K562 (cell line): ENCODE measurements around the gene AKAP7. TPM values are rescaled to one million over a fixed set of nuclear protein-coding genes. Genes with fewer than 3 reads are reported as not detected.

Experiments
- ATAC-seq: fragments of 200-7000 bp; cut with Tn5 transposase; 3 replicates; pipeline ENCODE4 v1.9.1; 2020; ENCODE audit warnings: moderate library complexity
- BruUV-seq: library from RNA; stranded (reverse); fragments of 400-500 nt; replicated peaks from 2 replicates; lab custom pipeline; 2021; lab: Mats Ljungman, UMichigan
- CTCF ChIA-PET: fragments of 300-600 bp; formaldehyde crosslinking; extraction: SDS; loops from one replicate; lab custom pipeline; 2021; ENCODE audit warnings: low intra/inter-chr PET ratio; lab: Yijun Ruan, JAX
- POLR2A ChIA-PET: fragments of 300-600, 350-650 bp; sonication (Branson Sonifier 250); formaldehyde crosslinking; extraction: SDS; loops from one replicate; lab custom pipeline; 2021; ENCODE audit warnings: antibody characterized with exemption, inconsistent platforms; lab: Yijun Ruan, JAX
- DNase-seq, 4 experiments: peaks; one replicate each; pipeline versions ENCODE4 v3.0.0 to v3.0.0-alpha.2; 2011 to 2018; ENCODE audit warnings: low spot score in 3 of 4, mixed read lengths in 3 of 4; ENCODE audit errors: extremely low read depth in 1 of 4
- FAIRE-seq: peaks from 2 replicates; lab custom pipeline; 2011; peaks lifted over from hg19 to GRCh38; lab: Jason Lieb, UNC
- H2AFZ ChIP-seq: 2 replicates; pipeline ENCODE4 v1.6.0; 2011; ENCODE audit warnings: low read depth, low read length, control low read depth, inconsistent platforms
- H3K27ac ChIP-seq: fragments of 200-600 bp; 3 replicates; pipeline ENCODE4 v1.8.0; 2011; ENCODE audit warnings: low read depth, mild to moderate bottlenecking, control low read depth, inconsistent platforms, low read length, moderate library complexity, mixed read lengths; ENCODE audit errors: extremely low read depth
- H3K27me3 ChIP-seq, 2 experiments: fragments of 300-600 bp in 1 of 2; 2 replicates in 1 of 2; 3 replicates in 1 of 2; pipeline versions ENCODE4 v1.6.0 to v1.8.0; 2011; ENCODE audit warnings: inconsistent platforms in 2 of 2, low read length in 2 of 2, mild to moderate bottlenecking in 1 of 2, mixed read lengths in 1 of 2, moderate library complexity in 1 of 2; ENCODE audit not compliant: control insufficient read depth in 2 of 2, insufficient read depth in 2 of 2
- H3K36me3 ChIP-seq: fragments of 300-600 bp; 3 replicates; pipeline ENCODE4 v1.8.0; 2011; ENCODE audit warnings: mild to moderate bottlenecking, low read length, inconsistent platforms; ENCODE audit not compliant: control insufficient read depth, insufficient read depth
- H3K4me1 ChIP-seq, 2 experiments: fragments of 200-600 bp in 1 of 2; replicated peaks in 1 of 2; 2 replicates in 1 of 2; 3 replicates in 1 of 2; pipeline versions ENCODE4 v1.5.1 to v1.8.0; 2011; ENCODE audit warnings: inconsistent platforms in 2 of 2, low read length in 2 of 2, mild to moderate bottlenecking in 1 of 2, mixed read lengths in 1 of 2, moderate library complexity in 1 of 2; ENCODE audit not compliant: control insufficient read depth in 2 of 2, insufficient read depth in 2 of 2
- H3K4me2 ChIP-seq: 2 replicates; pipeline ENCODE4 v1.6.1; 2011; ENCODE audit warnings: low read length, control low read depth, inconsistent platforms, mixed read lengths; ENCODE audit not compliant: insufficient read depth
- H3K4me3 ChIP-seq: fragments of 200-600 bp; sonication (generic), shearing (Covaris generic); 2 replicates; pipeline ENCODE4 v1.5.1; 2016; ENCODE audit warnings: control low read depth, inconsistent platforms
- H3K79me2 ChIP-seq: fragments of 200-600 bp; 3 replicates; pipeline ENCODE4 v1.8.0; 2011; ENCODE audit warnings: low read length, inconsistent platforms; ENCODE audit not compliant: control insufficient read depth, insufficient read depth
- H3K9ac ChIP-seq, 2 experiments: 2 replicates each; pipeline versions ENCODE4 v1.6.0 to v1.6.1; 2011; ENCODE audit warnings: low read depth in 2 of 2, low read length in 2 of 2, control low read depth in 1 of 2, inconsistent platforms in 1 of 2, mild to moderate bottlenecking in 1 of 2, mixed read lengths in 1 of 2; ENCODE audit not compliant: insufficient read depth in 1 of 2
- H3K9me1 ChIP-seq: one replicate; pipeline ENCODE4 v1.6.0; 2011; ENCODE audit warnings: inconsistent platforms, mild to moderate bottlenecking, low read length, moderate library complexity; ENCODE audit not compliant: control insufficient read depth, insufficient read depth
- H3K9me3 ChIP-seq: replicated peaks from 2 replicates; pipeline ENCODE4 v1.5.1; 2011; ENCODE audit warnings: low read depth, low read length, inconsistent platforms; ENCODE audit not compliant: control insufficient read depth, insufficient read depth
- H4K20me1 ChIP-seq: replicated peaks from 2 replicates; pipeline ENCODE4 v1.6.1; 2011; ENCODE audit warnings: low read length, inconsistent platforms, mixed read lengths; ENCODE audit not compliant: control insufficient read depth, insufficient read depth
- ATF2 ChIP-seq: sonication (generic); formaldehyde crosslinking; IDR thresholded peaks from 2 replicates; pipeline ENCODE4 v1.8.1; 2022; ENCODE audit warnings: missing genetic modification reagents
- BRD4 ChIP-seq: fragments of 200-600 bp; sonication (generic); IDR thresholded peaks from 2 replicates; pipeline ENCODE4 v1.6.1; 2017; ENCODE audit warnings: inconsistent platforms
- FOXK2 ChIP-seq, 2 experiments: fragments of 450-650 bp; IDR thresholded peaks in 1 of 2; conservative IDR thresholded peaks in 1 of 2; 2 replicates each; pipeline ENCODE4 v1.6.1; 2016; ENCODE audit warnings: low read depth in 2 of 2, mild to moderate bottlenecking in 1 of 2
- PHF20 ChIP-seq: fragments of 450-650 bp; IDR thresholded peaks from 2 replicates; pipeline ENCODE4 v1.6.1; 2018; ENCODE audit not compliant: partially characterized antibody
- PHF21A ChIP-seq: fragments of 450-650 bp; IDR thresholded peaks from 2 replicates; pipeline ENCODE4 v1.6.1; 2017; ENCODE audit warnings: low read depth, borderline replicate concordance
- SNIP1 ChIP-seq: fragments of 450-650 bp; IDR thresholded peaks from 2 replicates; pipeline ENCODE4 v1.7.1; 2017; ENCODE audit warnings: low read depth, mild to moderate bottlenecking
- TAF7 ChIP-seq: fragments of 450-650 bp; IDR thresholded peaks from 2 replicates; pipeline ENCODE4 v1.6.1; 2016; ENCODE audit warnings: missing genetic modification characterization, missing compliant biosample characterization
- ZC3H8 ChIP-seq: fragments of 450-650 bp; IDR thresholded peaks from 2 replicates; pipeline ENCODE4 v1.6.1; 2017
- ZNF133 ChIP-seq: fragments of 250-450 bp; sonication (Bioruptor Pico); IDR thresholded peaks from 2 replicates; pipeline ENCODE4 v1.4.0; 2020; ENCODE audit warnings: mild to moderate bottlenecking
- WGBS: fragments of 100-300 bp; shearing (Covaris generic); methylation state at CpG from one replicate; pipeline ENCODE4 v1.1.6; 2016; ENCODE audit warnings: low coverage, mixed read lengths; ENCODE audit not compliant: insufficient coverage; ENCODE audit errors: missing lambda C conversion rate; 5-methylcytosine and 5-hydroxymethylcytosine counted together
- in situ Hi-C: fragments of 300-500 bp; cut with MboI; formaldehyde crosslinking; loops from 4 replicates; pipeline ENCODE4 v1.15.0; 2018; ENCODE audit warnings: inconsistent platforms, mixed read lengths
- intact Hi-C: fragments of 100-400 bp; cut with micrococcal nuclease; formaldehyde crosslinking; loops from 2 replicates; pipeline ENCODE4 v1.14.2; 2022
- polyA plus RNA-seq, 8 experiments: library from polyadenylated mRNA; depleted of rRNA in 4 of 8; stranded (reverse) in 5 of 8; unstranded in 3 of 8; fragments of >200 nt; fragmentation: Nextera tagmentation in 2 of 8; fragmentation: Illumina TruSeq in 1 of 8; extraction: Ambion mirVana in 2 of 8; extraction: Trizol in 1 of 8; gene quantifications; 2 replicates each; pipeline versions ENCODE4 v1.2.1 to v1.2.3, GENCODE V29; 2011 to 2014; ENCODE audit warnings: inconsistent platforms in 1 of 8, missing spikeins in 1 of 8
- total RNA-seq, 7 experiments: library from RNA; depleted of rRNA in 6 of 7; stranded (reverse); fragments of >200 nt in 6 of 7; fragmentation: Illumina TruSeq in 2 of 7; extraction: Trizol in 2 of 7; gene quantifications; 2 replicates each; pipeline versions ENCODE4 v1.2.1 to v1.2.3, GENCODE V29; 2011 to 2021; ENCODE audit warnings: low replicate concordance in 1 of 7
- TF ChIP-seq, protein P1 (sequence below): fragments of 250-450 bp; sonication (Bioruptor Pico); IDR thresholded peaks from 2 replicates; pipeline ENCODE4 v1.5.0; 2021

AKAP7 gene
- total and polyA plus RNA-seq, 9 of the 15 experiments (the other 6 are each of a cell fraction or from before 2014, with no cell fraction given), result 0.82 to 2.6 (median 1.6) TPM

- Histone ChIP-seq H3K4me2 (no peak overlapping the region), H3K9me3 (no peaks in the 10 kb centered on the region), H3K9me1 (no peaks in the 10 kb centered on the region), H3K27me3 (no peaks in the 10 kb centered on the region), H3K4me3 (no peak overlapping the region), H3K27ac (no peak overlapping the region), H3K79me2 (no peaks in the 10 kb centered on the region), H3K9ac (no peak overlapping the region), H3K4me1 (no peaks in the 10 kb centered on the region), H2AFZ (no peak overlapping the region), H4K20me1 (no peaks in the 10 kb centered on the region), H3K36me3 (no peaks in the 10 kb centered on the region)
- DNase-seq, result no peak
- no peak for ATAC-seq
- ChIA-PET CTCF (no interaction called here), POLR2A (no interaction called here)
- BruUV-seq, result no TSS peak
- intact Hi-C loops, result no loop called here
- in situ Hi-C loops, result no loop called here
- 32% methylated on average over 2 of the region's 2 CpGs for WGBS
- FAIRE-seq, result no peak
- no peak for TF ChIP-seq TAF7
- no peak for TF ChIP-seq FOXK2 (conservative IDR thresholded peaks at IDR 0.05 in 1 of 2, IDR thresholded peaks at IDR 0.05 in 1 of 2; ENCODE audit: low read depth in 2 of 2)
- TF ChIP-seq, protein P1, sequence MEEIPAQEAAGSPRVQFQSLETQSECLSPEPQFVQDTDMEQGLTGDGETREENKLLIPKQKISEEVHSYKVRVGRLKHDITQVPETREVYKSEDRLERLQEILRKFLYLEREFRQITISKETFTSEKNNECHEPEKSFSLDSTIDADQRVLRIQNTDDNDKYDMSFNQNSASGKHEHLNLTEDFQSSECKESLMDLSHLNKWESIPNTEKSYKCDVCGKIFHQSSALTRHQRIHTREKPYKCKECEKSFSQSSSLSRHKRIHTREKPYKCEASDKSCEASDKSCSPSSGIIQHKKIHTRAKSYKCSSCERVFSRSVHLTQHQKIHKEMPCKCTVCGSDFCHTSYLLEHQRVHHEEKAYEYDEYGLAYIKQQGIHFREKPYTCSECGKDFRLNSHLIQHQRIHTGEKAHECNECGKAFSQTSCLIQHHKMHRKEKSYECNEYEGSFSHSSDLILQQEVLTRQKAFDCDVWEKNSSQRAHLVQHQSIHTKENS (CRISPR knock-in tag), result no peak
- no peak for TF ChIP-seq PHF21A
- TF ChIP-seq ZC3H8, result no peak
- no peak for TF ChIP-seq ATF2 (CRISPR knock-in tag)
- no peak for TF ChIP-seq ZNF133
- no peak for TF ChIP-seq BRD4
- TF ChIP-seq SNIP1, result no peak
- no peak for TF ChIP-seq PHF20
Observed at GRCh38 chr6:131164506-131164905, 29.2 kb downstream of the AKAP7 start.
